Stromal cell of bone marrow (primary cell): ENCODE data around the gene NFU1.
"Not testable (repeated sequence)": the region's sequence is repeated elsewhere in the genome, so short reads cannot be mapped to it uniquely, and the experiment has no call there.

Source experiments
- DNase-seq: peaks from one replicate; pipeline ENCODE4 v3.0.0-alpha.2; 2012; ENCODE audit warnings: low read depth

NFU1 gene

GRCh38 chr2:69386789-69387734, 50.2 kb downstream of the NFU1 start, which contains the start of gene GFPT1:
Gene GFPT1, minus strand, starts transcription at chr2:69387227. Its CDS starts 156 bp downstream, at chr2:69387071.
- DNase-seq, result peak; percentile 87

- no peak for DNase-seq
These were observed 50.9 kb downstream of the NFU1 start for GRCh38 chr2:69386360-69386759.

GRCh38 chr2:69385443-69386151, 51.6 kb downstream of the NFU1 start:
- no peak for DNase-seq

- DNase-seq, result no peak
These were observed 52.6 kb downstream of the NFU1 start for GRCh38 chr2:69384618-69385081.

- DNase-seq, result no peak
These were observed 53.9 kb downstream of the NFU1 start for GRCh38 chr2:69383176-69383812.

GRCh38 chr2:69382547-69382946, 54.7 kb downstream of the NFU1 start:
- no peak for DNase-seq

- DNase-seq, result peak; percentile 57
These were observed 55.9 kb downstream of the NFU1 start for GRCh38 chr2:69381337-69381737.

GRCh38 chr2:69380072-69380917, 56.9 kb downstream of the NFU1 start:
- DNase-seq, result no peak

GRCh38 chr2:69376403-69376802, 60.8 kb downstream of the NFU1 start:
- DNase-seq, result no peak

- no peak for DNase-seq
These were observed 61.5 kb downstream of the NFU1 start for GRCh38 chr2:69375494-69376353.

GRCh38 chr2:69372767-69373166, 64.5 kb downstream of the NFU1 start:
- DNase-seq, result no peak

- DNase-seq, result no peak
These were observed 67.4 kb downstream of the NFU1 start for GRCh38 chr2:69369802-69370201.

GRCh38 chr2:69368588-69368987, 68.6 kb downstream of the NFU1 start:
- DNase-seq, result no peak

GRCh38 chr2:69359371-69359770, 77.9 kb downstream of the NFU1 start:
- no peak for DNase-seq

GRCh38 chr2:69358914-69359313, 78.3 kb downstream of the NFU1 start:
- DNase-seq, result no peak

- no peak for DNase-seq
These were observed 80.8 kb downstream of the NFU1 start for GRCh38 chr2:69356471-69356870.

GRCh38 chr2:69354976-69355375, 82.3 kb downstream of the NFU1 start:
- DNase-seq, result not testable (repeated sequence)

GRCh38 chr2:69353360-69353759, 83.9 kb downstream of the NFU1 start:
- no peak for DNase-seq

- no peak for DNase-seq
These were observed 88.5 kb downstream of the NFU1 start for GRCh38 chr2:69348781-69349180.
